NCI-H1436 treated with DMSO at 0.1 percent for 48 hours (cell line): ENCODE data around the gene OSER1.

Experiments used
- DNase-seq: peaks from one replicate; lab custom pipeline; 2025; lab: John Stamatoyannopoulos, UW

The OSER1 gene

GRCh38 chr20:44224637-44225036 is 14.1 kb upstream of the OSER1 start:
- no peak for DNase-seq

GRCh38 chr20:44223721-44224120 is 13.2 kb upstream of the OSER1 start:
- no peak for DNase-seq

- no peak for DNase-seq
These were observed 12.2 kb upstream of the OSER1 start for GRCh38 chr20:44222633-44223368.

- DNase-seq, result no peak
These were observed 11.5 kb upstream of the OSER1 start for GRCh38 chr20:44222027-44222426.

- DNase-seq, result no peak
These were observed 10.9 kb upstream of the OSER1 start for GRCh38 chr20:44221368-44221954.

- no peak for DNase-seq
These were observed 9.2 kb upstream of the OSER1 start for GRCh38 chr20:44219791-44220190.

GRCh38 chr20:44219170-44219730 is 8.7 kb upstream of the OSER1 start:
- no peak for DNase-seq

GRCh38 chr20:44218446-44218845 is 7.9 kb upstream of the OSER1 start:
- no peak for DNase-seq

- DNase-seq, result peak; percentile 3
These were observed 6.9 kb upstream of the OSER1 start for GRCh38 chr20:44217342-44218092.

GRCh38 chr20:44215125-44215524 is 4.6 kb upstream of the OSER1 start:
- DNase-seq, result no peak

GRCh38 chr20:44212792-44213191 is 2.2 kb upstream of the OSER1 start:
- no peak for DNase-seq

- no peak for DNase-seq
These were observed 837 bp upstream of the OSER1 start for GRCh38 chr20:44211177-44212039.

GRCh38 chr20:44209686-44210405 is 725 bp downstream of the OSER1 start:
- DNase-seq, result no peak

GRCh38 chr20:44208770-44209169 is 1.8 kb downstream of the OSER1 start:
- DNase-seq, result no peak

GRCh38 chr20:44208165-44208564 is 2.4 kb downstream of the OSER1 start:
- DNase-seq, result no peak

GRCh38 chr20:44207126-44207723 is 3.3 kb downstream of the OSER1 start:
- DNase-seq, result no peak

GRCh38 chr20:44206132-44206531 is 4.4 kb downstream of the OSER1 start:
- no peak for DNase-seq

- no peak for DNase-seq
These were observed 5.7 kb downstream of the OSER1 start for GRCh38 chr20:44204832-44205215.

- DNase-seq, result no peak
These were observed 6.3 kb downstream of the OSER1 start for GRCh38 chr20:44204156-44204831.

- DNase-seq, result no peak
These were observed 7.4 kb downstream of the OSER1 start for GRCh38 chr20:44203161-44203560.
